GM12872 (cell line): ENCODE results near the gene IZUMO2.

Experiments used
- CTCF ChIP-seq: IDR thresholded peaks from 3 replicates; pipeline ENCODE4 v1.5.1; 2011; ENCODE audit warnings: low read depth, mild to moderate bottlenecking, low read length, moderate library complexity; ENCODE audit not compliant: insufficient read depth

IZUMO2 gene

DNA sequence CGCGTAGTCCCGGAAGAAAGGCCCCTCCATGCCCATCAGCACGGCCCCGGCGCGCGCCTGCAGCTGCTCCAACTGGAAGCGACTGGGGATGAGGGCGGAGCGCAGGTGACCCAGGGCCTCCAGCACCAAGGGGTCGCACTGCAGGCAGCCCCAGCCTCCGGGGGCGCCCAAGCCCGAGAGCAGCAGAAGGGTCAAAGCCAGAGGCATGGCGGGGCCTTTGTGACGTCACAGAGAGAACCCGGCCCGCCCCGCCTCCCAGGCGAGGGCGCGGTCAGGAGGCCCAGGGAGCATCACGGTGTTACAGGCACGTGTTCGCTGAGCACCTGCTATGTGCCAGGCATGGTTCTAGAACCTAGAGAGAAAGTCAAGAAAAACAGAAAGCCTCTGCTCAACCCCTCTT lies at the start of gene IZUMO2:
Gene IZUMO2 (minus strand): TSS at position 294 of the 400 bp plus-strand sequence. CDS start 87 bp downstream, at position 207.
- no peak for TF ChIP-seq CTCF

- no peak for TF ChIP-seq CTCF
These were observed 47.3 kb upstream of the IZUMO2 start for GRCh38 chr19:50210425-50210824.

DNA sequence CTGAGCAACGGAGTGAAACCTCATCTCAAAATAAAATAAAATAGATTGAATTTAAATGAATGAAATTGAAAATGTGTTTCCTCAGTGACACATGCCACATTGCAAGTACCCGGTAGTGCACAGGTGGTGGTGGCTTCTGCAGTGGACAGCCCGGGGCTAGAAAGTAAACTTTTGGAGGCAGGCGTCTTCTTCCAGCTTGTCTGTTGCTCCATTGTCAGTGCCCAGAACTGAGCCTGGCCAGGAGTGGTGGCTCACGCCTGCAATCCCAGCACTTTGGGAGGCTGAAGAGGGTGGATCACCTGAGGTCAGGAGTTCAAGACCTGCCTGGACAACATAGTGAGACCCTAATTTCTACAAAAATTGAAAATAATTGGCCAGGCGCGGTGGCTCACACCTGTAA lies 46.0 kb upstream of the IZUMO2 start:
- TF ChIP-seq CTCF = no peak

DNA sequence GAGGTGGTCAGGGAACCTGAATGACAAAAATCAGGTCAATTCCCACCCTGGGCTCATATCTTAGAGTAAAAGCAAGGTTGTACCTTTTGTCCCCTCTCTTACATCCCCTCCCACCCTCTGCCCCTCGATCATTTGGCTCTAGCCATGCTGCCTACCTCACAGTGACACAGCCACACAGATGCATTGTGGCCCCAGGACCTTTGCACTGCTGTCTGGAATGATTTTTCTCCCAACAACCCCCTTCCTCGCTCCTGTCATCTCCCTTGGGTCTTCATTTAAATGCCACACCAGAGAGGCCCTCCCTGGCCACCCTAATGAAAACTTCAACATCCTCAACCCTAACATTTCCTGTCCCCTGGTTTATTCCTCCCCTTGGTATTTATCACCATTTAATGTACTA lies 44.6 kb upstream of the IZUMO2 start:
- no peak for TF ChIP-seq CTCF

DNA sequence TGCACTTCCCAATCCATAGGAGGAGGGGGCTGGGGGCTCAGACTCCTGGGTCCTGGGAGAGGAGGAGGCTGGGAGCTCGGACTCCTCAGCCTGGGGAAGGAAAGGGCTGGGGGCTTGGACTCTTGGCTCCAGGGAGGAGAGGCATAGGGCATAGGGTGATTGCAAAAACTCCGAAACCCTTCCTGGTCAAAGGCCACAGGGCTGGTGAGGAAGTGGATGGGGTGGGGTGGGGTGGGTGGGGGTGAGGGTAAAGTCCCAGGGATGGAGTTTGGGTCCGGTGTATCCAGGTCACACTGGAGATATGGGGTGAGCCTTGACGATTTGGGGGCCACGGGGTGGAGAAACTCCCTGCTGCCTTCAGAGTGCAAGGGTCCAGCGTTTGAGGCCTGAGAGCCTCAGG lies 43.1 kb upstream of the IZUMO2 start:
- TF ChIP-seq CTCF = no peak

DNA sequence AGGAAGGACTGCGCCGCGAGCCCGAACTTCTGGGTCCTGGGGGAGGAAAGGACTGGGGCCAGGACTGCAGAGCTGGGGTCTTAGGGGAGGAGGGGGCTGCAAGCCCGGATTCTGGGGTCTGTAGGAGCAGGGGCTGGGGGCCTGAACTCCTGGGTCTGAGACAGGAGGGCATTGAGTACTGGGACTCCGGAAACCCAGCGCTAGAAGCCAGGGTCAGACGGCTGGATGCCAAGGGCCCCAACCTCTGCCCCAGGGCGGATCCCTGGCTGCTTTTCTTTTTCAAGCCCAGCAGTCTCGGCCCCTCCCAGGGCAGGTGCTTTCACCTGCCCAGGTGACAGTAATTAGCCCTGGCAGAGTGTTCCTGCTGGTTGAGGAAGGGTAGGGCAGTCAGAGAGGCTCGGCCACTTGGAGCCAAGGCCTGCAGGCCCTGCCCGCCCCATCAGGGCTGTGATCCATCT lies 42.6 kb upstream of the IZUMO2 start:
- TF ChIP-seq CTCF = no peak

DNA sequence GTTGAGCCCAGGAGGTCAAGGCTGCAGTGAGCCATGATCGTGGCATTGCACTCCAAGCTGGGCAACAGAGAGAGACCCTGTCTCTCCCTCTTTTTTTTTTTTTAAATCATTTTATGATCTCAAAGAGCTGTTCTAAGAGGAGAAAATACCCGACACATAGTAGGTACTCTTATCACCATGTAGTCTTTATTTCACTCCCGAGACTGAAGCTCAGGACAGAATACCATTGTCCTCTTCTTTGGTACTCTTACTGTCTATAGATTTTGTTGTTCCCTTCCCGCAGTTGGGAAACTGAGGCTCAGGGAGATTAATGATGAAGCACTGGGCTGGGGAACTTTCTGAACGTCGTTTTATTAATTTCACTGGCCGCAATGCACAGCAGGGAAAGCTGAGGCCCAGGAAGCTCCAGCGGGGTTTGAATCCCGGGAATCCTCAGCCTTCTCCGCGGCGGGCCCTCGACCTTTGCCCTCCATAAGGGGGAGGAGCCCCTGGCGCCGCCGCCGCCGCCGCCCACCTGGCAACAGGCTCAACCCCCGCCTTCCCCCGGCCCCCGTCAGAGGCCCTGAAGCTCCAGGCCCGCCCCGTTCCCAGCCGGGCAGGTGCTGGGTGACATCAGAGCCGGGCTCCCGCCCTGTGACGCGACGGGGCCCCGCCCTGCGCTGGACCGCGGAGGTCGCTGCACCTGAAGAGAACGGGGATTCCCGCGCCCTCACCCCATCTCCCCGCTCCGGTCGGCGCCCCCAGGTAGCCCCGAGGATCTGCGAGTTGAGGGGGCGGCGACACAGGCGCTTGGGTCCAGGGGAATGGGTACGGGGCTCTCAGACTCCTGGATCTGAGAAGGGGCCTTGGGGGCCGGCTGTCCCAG lies 42.0 kb upstream of the IZUMO2 start:
- TF ChIP-seq CTCF = no peak

GRCh38 chr19:50204081-50204428 lies 41.0 kb upstream of the IZUMO2 start:
- no peak for TF ChIP-seq CTCF
